HG02763 (cell line): ENCODE data around the gene PRKAR2B.
"Not testable (repeated sequence)": the region's sequence is repeated elsewhere in the genome, so short reads cannot be mapped to it uniquely, and the experiment has no call there.

Source experiments
- ATAC-seq: cut with Tn5 transposase; IDR thresholded peaks from one replicate; pipeline ENCODE4 v1.9.1; 2021; ENCODE audit warnings: mild to moderate bottlenecking, moderate library complexity; ENCODE audit not compliant: unreplicated experiment

The PRKAR2B gene

DNA sequence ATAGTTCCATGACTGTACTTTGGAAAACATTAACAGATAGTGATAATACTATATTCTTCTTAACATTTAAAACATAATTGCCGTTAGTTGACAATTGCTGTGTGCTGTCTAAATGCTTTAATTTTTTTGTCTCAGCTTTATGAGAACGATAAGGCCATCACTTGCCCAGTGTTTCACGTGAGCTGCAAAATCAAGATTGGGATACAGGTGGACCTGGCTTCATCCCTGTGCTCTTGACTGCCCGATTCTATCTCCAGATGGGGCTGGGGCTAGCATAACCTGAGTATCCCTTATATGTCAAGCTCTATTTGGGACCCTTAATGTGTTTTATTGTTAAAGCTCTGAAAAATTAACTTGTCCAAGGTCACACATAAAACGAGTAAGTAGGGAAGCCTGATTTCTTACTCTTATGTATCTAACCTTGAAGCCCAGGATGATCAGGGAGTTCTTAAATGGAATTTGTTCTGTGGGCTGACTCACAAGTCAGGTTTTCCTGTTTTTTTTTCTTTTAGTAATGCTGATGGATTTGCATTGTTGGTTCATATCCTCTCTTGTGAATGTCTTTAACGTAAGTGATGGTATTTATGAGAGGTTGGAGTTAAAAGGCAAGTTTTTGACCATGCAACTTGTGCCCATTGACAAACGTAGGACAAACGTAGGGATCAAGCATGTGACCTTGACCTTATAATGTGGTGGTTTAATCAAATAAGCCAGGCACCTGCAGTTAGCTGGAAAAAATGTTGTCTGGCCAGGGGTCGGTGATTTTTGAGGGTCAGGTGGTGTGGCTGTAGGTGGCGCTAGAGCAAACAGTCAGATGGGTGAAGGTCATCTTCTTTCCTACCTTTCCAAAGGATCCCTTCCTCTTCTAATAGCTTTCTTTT is 3.6 kb downstream of the PRKAR2B start:
- no peak for ATAC-seq

GRCh38 chr7:107048783-107049418 is 4.4 kb downstream of the PRKAR2B start:
- ATAC-seq = no peak

DNA sequence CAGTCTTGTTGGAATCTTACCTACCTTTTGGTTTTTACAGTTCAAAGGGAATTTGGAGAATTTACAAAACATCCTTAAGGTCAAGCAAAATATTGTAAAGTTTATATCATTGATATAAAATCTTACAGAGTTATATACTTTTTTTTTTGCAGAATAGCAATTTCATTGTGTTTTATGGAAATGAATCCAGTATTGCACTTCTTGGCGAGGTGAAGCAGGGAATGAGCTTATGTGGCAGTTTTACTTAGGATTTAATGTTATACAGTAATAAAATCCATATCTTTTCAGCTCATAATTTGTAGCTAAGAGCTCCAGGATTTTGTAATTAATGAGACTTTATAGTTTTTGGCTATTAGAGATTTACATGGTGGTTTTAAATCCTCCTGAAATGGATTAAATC is 5.0 kb downstream of the PRKAR2B start:
- no peak for ATAC-seq

DNA sequence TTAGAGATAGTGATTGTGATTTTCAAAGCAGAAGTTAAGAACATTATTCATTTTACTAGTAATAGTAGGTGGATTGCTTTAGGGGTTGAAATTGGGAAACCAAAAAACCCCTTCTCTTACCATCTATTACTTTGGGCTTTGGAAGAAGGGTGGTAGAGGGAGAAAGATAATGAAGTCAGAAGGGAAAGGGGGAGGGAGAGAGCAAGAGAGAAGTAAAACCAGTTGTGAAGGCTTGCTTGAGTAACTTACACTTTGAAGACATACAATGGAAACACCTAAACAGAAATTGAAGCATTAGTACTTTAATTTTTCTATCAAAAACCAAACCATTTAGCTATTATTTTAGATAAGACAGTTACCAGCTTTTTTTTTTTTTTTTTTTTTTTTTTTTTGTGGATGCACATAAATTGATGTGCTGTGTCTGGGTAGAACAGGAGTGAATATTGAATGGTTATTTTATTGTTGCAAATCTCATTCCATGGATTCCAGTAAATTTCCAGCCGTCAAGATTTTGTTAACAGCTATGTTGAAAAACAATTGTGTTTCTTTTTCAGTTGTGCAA is 5.5 kb downstream of the PRKAR2B start:
- ATAC-seq = no peak

DNA sequence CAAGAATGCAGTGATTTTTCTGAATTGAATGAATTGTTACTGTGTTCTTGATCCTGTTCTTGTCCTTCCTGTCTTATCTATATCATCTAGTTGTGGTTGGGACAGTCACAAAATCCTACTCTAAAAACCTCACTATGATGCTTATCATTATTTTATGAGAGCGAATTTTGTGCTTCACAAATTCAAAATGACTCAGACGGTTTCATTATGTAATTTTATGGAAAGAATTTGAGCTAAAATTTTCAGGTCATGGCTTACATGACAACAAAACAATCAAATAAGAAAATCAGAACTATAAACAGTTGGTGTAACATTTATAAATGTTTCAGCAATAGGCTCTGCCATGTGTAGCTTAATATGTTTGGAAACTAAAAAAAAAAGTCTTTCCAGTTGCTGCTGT is 6.9 kb downstream of the PRKAR2B start:
- no peak for ATAC-seq

DNA sequence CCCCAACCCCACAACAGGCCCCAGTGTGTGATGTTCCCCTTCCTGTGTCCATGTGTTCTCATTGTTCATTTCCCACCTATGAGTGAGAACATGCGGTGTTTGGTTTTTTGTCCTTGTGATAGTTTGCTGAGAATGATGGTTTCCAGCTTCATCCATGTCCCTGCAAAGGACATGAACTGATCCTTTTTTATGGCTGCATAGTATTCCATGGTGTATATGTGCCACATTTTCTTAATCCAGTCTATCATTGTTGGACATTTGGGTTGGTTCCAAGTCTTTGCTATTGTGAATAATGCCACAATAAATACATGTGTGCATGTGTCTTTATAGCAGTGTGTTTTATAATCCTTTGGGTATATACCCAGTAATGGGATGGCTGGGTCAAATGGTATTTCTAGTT is 10.5 kb downstream of the PRKAR2B start:
- ATAC-seq = not testable (repeated sequence)

DNA sequence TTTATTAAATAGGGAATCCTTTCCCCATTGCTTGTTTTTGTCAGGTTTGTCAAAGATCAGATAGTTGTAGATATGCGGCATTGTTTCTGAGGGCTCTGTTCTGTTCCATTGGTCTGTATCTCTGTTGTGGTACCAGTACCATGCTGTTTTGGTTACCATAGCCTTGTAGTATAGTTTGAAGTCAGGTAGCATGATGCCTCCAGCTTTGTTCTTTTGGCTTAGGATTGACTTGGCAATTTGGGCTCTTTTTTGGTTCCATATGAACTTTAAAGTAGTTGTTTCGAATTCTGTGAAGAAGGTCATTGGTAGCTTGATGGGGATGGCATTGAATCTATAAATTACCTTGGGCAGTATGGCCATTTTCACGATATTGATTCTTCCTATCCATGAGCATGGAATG is 11.6 kb downstream of the PRKAR2B start:
- not testable (repeated sequence) for ATAC-seq

DNA sequence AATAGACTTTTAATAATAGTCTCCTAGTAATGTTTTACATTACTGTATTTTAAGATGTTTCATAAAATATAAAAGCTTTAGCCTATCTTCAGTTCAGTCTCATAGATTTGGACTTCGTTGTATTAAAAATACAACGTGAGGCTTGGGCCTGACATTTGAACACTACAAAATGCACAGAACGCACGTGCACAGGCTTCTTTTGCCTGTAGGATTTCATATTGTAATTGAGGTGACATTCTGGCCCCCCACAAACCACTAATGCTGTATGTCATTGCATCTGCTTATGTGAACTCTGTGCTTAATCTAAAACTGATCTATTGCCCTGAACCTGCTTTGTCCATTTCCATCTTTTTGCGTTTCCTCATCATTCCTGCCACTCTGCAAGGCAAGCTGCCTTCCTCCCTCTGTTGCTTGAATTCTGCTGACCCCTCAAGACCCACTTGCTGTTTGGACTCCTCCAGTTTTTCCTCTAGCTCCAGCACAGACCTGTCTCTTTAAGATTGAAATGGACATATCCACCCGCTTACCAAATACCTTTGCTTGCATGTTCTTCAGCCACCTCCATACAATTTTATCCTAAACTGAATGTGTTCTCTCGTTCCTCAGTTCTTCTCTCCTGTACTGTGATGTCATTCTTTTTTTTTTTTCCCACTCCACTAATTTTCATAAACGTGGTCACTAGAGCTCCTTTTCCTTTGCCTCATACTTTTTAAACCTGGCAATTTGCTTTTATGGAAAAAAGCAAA is 12.4 kb downstream of the PRKAR2B start:
- ATAC-seq = no peak

- no peak for ATAC-seq
These were observed 12.9 kb downstream of the PRKAR2B start for GRCh38 chr7:107057474-107057833.

- ATAC-seq = no peak
These were observed 15.0 kb downstream of the PRKAR2B start for GRCh38 chr7:107059468-107059867.

DNA sequence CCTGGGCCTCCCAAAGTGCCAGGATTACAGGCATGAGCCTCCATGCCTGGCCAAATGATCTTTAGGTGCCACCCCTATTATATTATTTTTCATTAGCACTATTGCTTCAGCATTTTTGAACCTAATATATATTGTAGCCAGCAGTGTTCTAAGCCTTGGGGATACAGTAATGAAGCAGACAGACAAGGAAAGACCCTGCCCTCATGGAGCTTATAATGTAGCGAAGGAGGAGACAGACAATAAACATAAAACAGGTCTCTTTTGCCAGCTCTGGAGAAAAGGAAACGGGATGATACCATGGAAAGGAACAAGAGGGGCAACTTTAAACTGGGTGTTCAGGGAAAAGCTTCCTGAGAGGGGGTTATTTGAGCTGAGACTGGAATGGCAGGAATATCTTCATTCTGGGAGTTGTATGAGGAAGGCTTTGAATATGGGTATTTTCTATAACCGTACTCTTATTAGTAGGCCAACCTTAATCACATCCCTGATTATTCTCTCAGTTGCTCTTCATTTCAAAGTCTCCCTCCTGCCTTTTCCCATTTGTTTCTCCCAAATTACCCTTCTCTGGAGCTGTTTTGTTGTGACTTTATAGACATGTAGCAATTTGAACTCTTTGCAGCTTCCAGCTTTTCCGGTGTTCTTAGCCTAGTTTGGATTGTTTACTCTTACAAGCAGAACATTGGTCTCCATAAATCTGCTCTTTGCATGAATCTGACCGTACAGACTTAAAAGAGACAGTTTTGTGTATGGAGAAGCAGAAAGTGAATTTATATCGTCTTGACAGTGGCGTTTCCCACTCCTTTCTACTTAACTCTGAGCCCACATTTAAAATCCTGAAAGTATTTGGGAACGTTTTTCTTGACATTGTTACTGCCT is 19.0 kb downstream of the PRKAR2B start:
- no peak for ATAC-seq

- no peak for ATAC-seq
These were observed 19.8 kb downstream of the PRKAR2B start for GRCh38 chr7:107064255-107064654.

GRCh38 chr7:107065929-107066247 is 21.4 kb downstream of the PRKAR2B start:
- ATAC-seq = no peak

- no peak for ATAC-seq
These were observed 23.7 kb downstream of the PRKAR2B start for GRCh38 chr7:107068156-107068555.

DNA sequence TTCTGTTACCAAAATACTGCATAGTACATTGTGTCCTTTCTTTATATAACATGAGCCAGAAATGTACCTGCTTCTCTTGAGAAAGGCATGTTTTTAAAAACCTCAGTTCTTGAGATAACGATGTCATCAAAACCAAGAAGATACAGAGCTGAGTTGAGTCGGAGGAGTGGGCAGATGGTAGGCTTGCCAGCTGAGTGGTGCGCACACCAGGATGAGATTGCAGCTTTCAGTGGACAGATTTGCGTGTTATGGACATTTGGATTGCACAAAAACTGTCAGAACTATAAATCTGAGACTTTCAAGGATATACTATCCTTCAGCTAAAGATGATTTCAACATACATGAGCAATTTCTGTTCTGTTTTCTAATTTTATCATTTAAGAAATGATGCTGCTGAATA is 25.0 kb downstream of the PRKAR2B start:
- ATAC-seq = no peak

- no peak for ATAC-seq
These were observed 26.2 kb downstream of the PRKAR2B start for GRCh38 chr7:107070710-107071109.

DNA sequence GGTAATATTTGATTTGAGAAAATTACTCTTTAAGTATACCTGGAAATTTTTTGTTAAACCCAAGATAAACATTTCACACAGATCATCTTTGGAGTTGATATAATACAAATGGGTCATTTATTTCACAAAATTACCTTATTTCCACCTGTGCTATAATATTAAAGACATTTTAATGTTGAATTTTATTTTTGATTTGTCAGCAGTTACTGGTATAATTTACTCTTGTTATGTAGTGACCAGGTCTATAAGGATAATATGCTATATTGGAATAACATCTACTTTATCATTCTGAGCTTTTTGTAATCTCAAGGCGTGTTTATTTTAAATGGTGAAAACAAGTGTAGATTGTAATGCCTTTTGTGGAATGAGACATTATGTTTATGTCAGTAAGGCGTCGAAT is 26.6 kb downstream of the PRKAR2B start:
- ATAC-seq = no peak

GRCh38 chr7:107072133-107072532 is 27.6 kb downstream of the PRKAR2B start:
- no peak for ATAC-seq

DNA sequence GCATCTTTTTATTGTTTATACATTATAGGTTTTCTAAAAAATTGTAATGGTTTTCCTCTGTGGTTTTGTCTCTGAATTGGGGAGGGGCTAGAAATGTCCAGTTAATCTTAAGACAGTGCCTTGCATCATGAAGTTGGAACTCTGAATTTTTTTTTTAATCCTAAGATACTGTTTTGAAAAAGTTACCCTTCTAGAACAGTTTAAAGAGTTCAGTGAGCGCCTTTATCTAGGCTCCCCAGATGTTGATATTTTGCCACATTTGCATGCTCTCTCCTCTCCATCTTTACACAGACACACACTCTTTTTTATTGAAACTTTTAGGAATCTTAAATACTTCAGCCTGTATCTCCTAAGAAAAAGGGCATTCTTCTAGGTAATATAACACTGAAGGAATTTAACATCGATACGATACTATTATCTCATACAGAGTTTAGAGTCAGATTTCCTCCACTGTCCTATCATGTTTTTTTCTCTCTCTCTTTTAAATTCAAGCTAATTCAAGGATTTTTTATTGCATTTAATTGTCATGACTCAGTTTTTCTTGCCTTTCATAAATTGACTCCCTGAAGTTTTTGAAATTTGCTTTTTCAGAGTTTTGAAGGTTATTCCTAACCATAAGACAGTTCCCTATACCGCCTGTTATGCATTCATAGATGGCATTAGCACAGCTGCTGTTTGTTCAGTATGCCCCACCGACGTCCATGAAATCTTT is 31.5 kb downstream of the PRKAR2B start:
- no peak for ATAC-seq
